Adrenal gland (tissue), 5 donors: ENCODE data around the gene FOXO3.
"Not testable (repeated sequence)": the region's sequence is repeated elsewhere in the genome, so short reads cannot be mapped to it uniquely, and the experiment has no call there.

ENCODE experiments used
- POLR2A ChIP-seq, 2 donors: fragments of 450-650 bp; IDR thresholded peaks; one replicate each; pipeline ENCODE4 v1.6.1; 2017; ENCODE audit warnings: antibody characterized with exemption in 2 of 2, mild to moderate bottlenecking in 2 of 2, moderate library complexity in 1 of 2
- TF ChIP-seq, protein P1 (sequence below), 6 experiments: fragments of 450-650 bp in 4 of 6; fragments of 200-600 bp in 2 of 6; sonication (generic) in 1 of 6; IDR thresholded peaks; 1 replicate in 5 of 6; 2 replicates in 1 of 6; pipeline versions ENCODE4 v1.5.1 to v1.8.0; 2016 to 2021; ENCODE audit warnings: antibody characterized with exemption in 6 of 6, mild to moderate bottlenecking in 2 of 6, moderate library complexity in 1 of 6
- donor health status: DM: no; HTN: no; CAD: no.

DNA sequence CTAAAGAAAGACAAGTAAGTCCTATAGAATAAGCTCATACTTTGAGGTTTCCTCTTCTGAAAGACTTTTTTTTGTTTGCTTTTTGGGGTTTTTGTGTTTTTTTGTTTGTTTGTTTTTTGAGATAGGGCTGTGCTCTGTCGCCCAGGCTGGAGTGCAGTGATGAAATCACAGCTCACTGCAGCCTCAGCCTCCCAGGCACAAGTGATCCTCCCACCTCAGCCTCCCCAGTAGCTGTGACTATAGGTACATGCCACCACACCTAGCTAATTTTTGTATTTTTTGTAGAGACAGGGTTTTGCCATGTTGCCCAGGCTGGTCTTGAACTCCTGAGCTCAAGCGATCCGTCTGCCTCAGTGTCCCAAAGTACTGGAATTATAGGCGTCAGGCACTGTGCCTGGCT, 98.1 kb downstream of the FOXO3 start:
- TF ChIP-seq, protein P1, sequence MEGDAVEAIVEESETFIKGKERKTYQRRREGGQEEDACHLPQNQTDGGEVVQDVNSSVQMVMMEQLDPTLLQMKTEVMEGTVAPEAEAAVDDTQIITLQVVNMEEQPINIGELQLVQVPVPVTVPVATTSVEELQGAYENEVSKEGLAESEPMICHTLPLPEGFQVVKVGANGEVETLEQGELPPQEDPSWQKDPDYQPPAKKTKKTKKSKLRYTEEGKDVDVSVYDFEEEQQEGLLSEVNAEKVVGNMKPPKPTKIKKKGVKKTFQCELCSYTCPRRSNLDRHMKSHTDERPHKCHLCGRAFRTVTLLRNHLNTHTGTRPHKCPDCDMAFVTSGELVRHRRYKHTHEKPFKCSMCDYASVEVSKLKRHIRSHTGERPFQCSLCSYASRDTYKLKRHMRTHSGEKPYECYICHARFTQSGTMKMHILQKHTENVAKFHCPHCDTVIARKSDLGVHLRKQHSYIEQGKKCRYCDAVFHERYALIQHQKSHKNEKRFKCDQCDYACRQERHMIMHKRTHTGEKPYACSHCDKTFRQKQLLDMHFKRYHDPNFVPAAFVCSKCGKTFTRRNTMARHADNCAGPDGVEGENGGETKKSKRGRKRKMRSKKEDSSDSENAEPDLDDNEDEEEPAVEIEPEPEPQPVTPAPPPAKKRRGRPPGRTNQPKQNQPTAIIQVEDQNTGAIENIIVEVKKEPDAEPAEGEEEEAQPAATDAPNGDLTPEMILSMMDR (IDR thresholded peaks at IDR 0.05): not testable (repeated sequence)
- not testable (repeated sequence) for TF ChIP-seq POLR2A (IDR thresholded peaks at IDR 0.05)
